HepG2 (cell line): ENCODE results near the gene SP1. TPM values are rescaled to one million over a fixed set of nuclear protein-coding genes. Genes with fewer than 3 reads are reported as not detected.
A peak's percentile ranks its signal among the peaks of the same experiment; 100 is the strongest.

Source experiments
- AGO1 ChIP-seq: fragments of 200-400 bp; formaldehyde crosslinking; IDR thresholded peaks from 2 replicates; pipeline ENCODE4 v1.6.1; 2017; ENCODE audit warnings: mild to moderate bottlenecking, low read depth, low read length, moderate library complexity; ENCODE audit not compliant: poor library complexity, severe bottlenecking
- ATF7 ChIP-seq, 2 experiments: fragments of 450-650 bp in 1 of 2; sonication (generic) in 1 of 2; formaldehyde crosslinking in 1 of 2; IDR thresholded peaks; 2 replicates each; pipeline versions ENCODE4 v1.4.0 to v1.6.1; 2016 to 2020; ENCODE audit warnings: antibody characterized with exemption in 1 of 2, mild to moderate bottlenecking in 1 of 2, missing genetic modification reagents in 1 of 2
- GABPB1 ChIP-seq: IDR thresholded peaks from 2 replicates; pipeline ENCODE4 v1.6.1; 2016; ENCODE audit warnings: mild to moderate bottlenecking, missing genetic modification reagents, moderate library complexity, missing compliant biosample characterization
- HNRNPK ChIP-seq: fragments of 200-400 bp; formaldehyde crosslinking; IDR thresholded peaks from 2 replicates; pipeline ENCODE4 v1.6.1; 2018; ENCODE audit warnings: low read length, low read depth, moderate library complexity, mild to moderate bottlenecking; ENCODE audit not compliant: poor library complexity, severe bottlenecking
- KDM6A ChIP-seq: IDR thresholded peaks from 2 replicates; pipeline ENCODE4 v1.6.1; 2016; ENCODE audit warnings: low read depth
- NFIC ChIP-seq: IDR thresholded peaks from 2 replicates; pipeline ENCODE4 v1.6.1; 2012; ENCODE audit warnings: mild to moderate bottlenecking, low read length, inconsistent platforms
- PCBP1 ChIP-seq: fragments of 200-400 bp; formaldehyde crosslinking; IDR thresholded peaks from 2 replicates; pipeline ENCODE4 v1.6.1; 2017; ENCODE audit warnings: mild to moderate bottlenecking, low read depth, low read length, borderline replicate concordance
- PHF5A ChIP-seq: IDR thresholded peaks from one replicate; pipeline ENCODE4 v1.6.1; 2018; ENCODE audit warnings: low read depth, missing genetic modification reagents; ENCODE audit not compliant: unreplicated experiment
- ZFX ChIP-seq: sonication (generic); formaldehyde crosslinking; IDR thresholded peaks from 2 replicates; pipeline ENCODE4 v1.4.0; 2020; ENCODE audit warnings: mild to moderate bottlenecking, low read depth, missing genetic modification reagents, moderate library complexity
- ZMYM4 ChIP-seq: sonication (generic); formaldehyde crosslinking; IDR thresholded peaks from 2 replicates; pipeline ENCODE4 v1.8.1; 2023; ENCODE audit warnings: mild to moderate bottlenecking, missing genetic modification reagents
- ZNF563 ChIP-seq: sonication (generic); formaldehyde crosslinking; IDR thresholded peaks from 2 replicates; pipeline ENCODE4 v1.8.0; 2022; ENCODE audit warnings: mild to moderate bottlenecking, moderate library complexity, missing genetic modification reagents
- ZNF644 ChIP-seq: IDR thresholded peaks from 2 replicates; pipeline ENCODE4 v1.6.1; 2016; ENCODE audit warnings: low read depth
- polyA plus RNA-seq, 8 experiments: library from polyadenylated mRNA; depleted of rRNA in 3 of 8; stranded (reverse) in 7 of 8; unstranded in 1 of 8; fragments of >200 nt; fragmentation: Illumina TruSeq in 4 of 8; extraction: Trizol in 4 of 8; gene quantifications; 2 replicates each; pipeline versions ENCODE4 v1.2.1 to v1.2.3, GENCODE V29; 2011 to 2016; ENCODE audit warnings: low read depth in 4 of 8, missing spikeins in 1 of 8, mixed read lengths in 1 of 8; ENCODE audit not compliant: insufficient read depth in 1 of 8
- total RNA-seq, 5 experiments: library from RNA; depleted of rRNA; stranded (reverse); fragments of >200 nt; fragmentation: Illumina TruSeq; extraction: Trizol; gene quantifications; 2 replicates each; pipeline ENCODE4 v1.2.3, GENCODE V29; 2016; ENCODE audit warnings: low read depth in 1 of 5
- TF ChIP-seq, protein P1 (sequence below): sonication (generic); formaldehyde crosslinking; IDR thresholded peaks from 2 replicates; pipeline ENCODE4 v1.8.1; 2023; ENCODE audit warnings: mild to moderate bottlenecking, missing genetic modification reagents
- TF ChIP-seq, protein P2 (sequence below): sonication (generic); formaldehyde crosslinking; IDR thresholded peaks from 2 replicates; pipeline ENCODE4 v1.4.0; 2020; ENCODE audit warnings: mild to moderate bottlenecking, low read depth, missing genetic modification reagents
- TF ChIP-seq, protein P3 (sequence below): sonication (generic); formaldehyde crosslinking; IDR thresholded peaks from 2 replicates; pipeline ENCODE4 v1.5.1; 2020; ENCODE audit warnings: mild to moderate bottlenecking, missing genetic modification reagents, borderline replicate concordance
- TF ChIP-seq, protein P4 (sequence below): conservative IDR thresholded peaks from 2 replicates; pipeline ENCODE4 v1.6.1; 2018; ENCODE audit warnings: missing genetic modification reagents
- TF ChIP-seq, protein P5 (sequence below): sonication (generic); formaldehyde crosslinking; IDR thresholded peaks from 2 replicates; pipeline ENCODE4 v1.8.1; 2023; ENCODE audit warnings: mild to moderate bottlenecking, moderate library complexity, missing genetic modification reagents
- TF ChIP-seq, protein P6 (sequence below): sonication (generic); formaldehyde crosslinking; IDR thresholded peaks from 2 replicates; pipeline ENCODE4 v1.5.0; 2020; ENCODE audit warnings: missing genetic modification reagents

Gene SP1
- total and polyA plus RNA-seq, 2 of the 13 experiments (the other 11 are each of a cell fraction or from before 2014, with no cell fraction given) = 26.5 to 27.5 TPM

DNA sequence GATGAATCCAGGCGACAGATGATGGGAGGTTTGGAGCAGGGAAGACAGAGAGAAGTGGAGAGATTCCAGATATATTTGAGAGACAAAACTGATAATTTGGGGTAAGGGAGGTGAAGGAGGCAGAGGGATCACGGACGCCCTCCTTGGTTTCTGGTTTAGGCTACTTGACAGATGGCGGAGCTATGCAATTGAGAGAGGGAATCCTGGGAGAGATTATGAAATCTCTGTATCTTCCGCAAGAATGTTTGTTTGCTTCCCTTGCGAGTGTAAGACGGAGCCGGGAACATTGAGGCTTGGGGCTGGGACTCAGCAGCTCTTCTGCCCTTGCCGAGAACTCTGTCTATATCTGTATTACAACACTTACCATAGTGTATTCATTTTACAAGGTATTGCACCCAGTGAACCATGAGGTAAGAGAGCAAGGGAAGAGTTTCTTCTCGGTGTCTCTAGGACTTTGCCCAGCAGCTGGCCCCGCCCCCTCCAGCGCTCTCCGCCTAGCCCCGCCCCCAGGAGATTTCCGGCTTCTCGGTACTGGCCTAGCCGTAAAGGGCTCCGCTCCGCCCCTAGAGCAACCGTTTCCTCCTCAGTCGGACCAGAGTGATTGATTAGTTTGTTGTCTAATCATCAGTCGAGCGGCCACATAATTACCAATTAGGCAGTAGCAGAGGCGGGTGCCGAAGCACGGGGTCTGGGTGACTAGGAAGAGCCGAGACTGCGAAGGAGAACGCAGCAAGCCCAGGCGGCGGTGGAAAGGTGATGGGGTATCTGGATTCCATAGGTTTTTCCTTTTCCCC lies 61.3 kb downstream of the SP1 start, which contains the start of gene PRR13 (continued):
- TF ChIP-seq, protein P1, sequence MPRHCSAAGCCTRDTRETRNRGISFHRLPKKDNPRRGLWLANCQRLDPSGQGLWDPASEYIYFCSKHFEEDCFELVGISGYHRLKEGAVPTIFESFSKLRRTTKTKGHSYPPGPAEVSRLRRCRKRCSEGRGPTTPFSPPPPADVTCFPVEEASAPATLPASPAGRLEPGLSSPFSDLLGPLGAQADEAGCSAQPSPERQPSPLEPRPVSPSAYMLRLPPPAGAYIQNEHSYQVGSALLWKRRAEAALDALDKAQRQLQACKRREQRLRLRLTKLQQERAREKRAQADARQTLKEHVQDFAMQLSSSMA (CRISPR knock-in tag) = no peak
- TF ChIP-seq, protein P2, sequence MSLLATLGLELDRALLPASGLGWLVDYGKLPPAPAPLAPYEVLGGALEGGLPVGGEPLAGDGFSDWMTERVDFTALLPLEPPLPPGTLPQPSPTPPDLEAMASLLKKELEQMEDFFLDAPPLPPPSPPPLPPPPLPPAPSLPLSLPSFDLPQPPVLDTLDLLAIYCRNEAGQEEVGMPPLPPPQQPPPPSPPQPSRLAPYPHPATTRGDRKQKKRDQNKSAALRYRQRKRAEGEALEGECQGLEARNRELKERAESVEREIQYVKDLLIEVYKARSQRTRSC (CRISPR knock-in tag) = no peak
- TF ChIP-seq HNRNPK (no peak), PCBP1 (no peak), ATF7 (IDR thresholded peaks at IDR 0.05) (no peak), ATF7 (CRISPR knock-in tag; IDR thresholded peaks at IDR 0.05) (no peak), PHF5A (CRISPR knock-in tag) (peak; percentile 67), NFIC (no peak), AGO1 (no peak), KDM6A (CRISPR knock-in tag) (no peak), ZNF563 (CRISPR knock-in tag) (no peak), ZMYM4 (CRISPR knock-in tag) (0 out of 2 replicates have a peak, but pooled peaks have one; percentile 17), GABPB1 (CRISPR knock-in tag) (peak; percentile 56), ZNF644 (0 out of 2 replicates have a peak, but pooled peaks have one; percentile 21), ZFX (peak; percentile 63; the same call in 1 of the 2 replicates)
- TF ChIP-seq, protein P3, sequence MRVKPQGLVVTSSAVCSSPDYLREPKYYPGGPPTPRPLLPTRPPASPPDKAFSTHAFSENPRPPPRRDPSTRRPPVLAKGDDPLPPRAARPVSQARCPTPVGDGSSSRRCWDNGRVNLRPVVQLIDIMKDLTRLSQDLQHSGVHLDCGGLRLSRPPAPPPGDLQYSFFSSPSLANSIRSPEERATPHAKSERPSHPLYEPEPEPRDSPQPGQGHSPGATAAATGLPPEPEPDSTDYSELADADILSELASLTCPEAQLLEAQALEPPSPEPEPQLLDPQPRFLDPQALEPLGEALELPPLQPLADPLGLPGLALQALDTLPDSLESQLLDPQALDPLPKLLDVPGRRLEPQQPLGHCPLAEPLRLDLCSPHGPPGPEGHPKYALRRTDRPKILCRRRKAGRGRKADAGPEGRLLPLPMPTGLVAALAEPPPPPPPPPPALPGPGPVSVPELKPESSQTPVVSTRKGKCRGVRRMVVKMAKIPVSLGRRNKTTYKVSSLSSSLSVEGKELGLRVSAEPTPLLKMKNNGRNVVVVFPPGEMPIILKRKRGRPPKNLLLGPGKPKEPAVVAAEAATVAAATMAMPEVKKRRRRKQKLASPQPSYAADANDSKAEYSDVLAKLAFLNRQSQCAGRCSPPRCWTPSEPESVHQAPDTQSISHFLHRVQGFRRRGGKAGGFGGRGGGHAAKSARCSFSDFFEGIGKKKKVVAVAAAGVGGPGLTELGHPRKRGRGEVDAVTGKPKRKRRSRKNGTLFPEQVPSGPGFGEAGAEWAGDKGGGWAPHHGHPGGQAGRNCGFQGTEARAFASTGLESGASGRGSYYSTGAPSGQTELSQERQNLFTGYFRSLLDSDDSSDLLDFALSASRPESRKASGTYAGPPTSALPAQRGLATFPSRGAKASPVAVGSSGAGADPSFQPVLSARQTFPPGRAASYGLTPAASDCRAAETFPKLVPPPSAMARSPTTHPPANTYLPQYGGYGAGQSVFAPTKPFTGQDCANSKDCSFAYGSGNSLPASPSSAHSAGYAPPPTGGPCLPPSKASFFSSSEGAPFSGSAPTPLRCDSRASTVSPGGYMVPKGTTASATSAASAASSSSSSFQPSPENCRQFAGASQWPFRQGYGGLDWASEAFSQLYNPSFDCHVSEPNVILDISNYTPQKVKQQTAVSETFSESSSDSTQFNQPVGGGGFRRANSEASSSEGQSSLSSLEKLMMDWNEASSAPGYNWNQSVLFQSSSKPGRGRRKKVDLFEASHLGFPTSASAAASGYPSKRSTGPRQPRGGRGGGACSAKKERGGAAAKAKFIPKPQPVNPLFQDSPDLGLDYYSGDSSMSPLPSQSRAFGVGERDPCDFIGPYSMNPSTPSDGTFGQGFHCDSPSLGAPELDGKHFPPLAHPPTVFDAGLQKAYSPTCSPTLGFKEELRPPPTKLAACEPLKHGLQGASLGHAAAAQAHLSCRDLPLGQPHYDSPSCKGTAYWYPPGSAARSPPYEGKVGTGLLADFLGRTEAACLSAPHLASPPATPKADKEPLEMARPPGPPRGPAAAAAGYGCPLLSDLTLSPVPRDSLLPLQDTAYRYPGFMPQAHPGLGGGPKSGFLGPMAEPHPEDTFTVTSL (CRISPR knock-in tag) = no peak
- TF ChIP-seq, protein P4, sequence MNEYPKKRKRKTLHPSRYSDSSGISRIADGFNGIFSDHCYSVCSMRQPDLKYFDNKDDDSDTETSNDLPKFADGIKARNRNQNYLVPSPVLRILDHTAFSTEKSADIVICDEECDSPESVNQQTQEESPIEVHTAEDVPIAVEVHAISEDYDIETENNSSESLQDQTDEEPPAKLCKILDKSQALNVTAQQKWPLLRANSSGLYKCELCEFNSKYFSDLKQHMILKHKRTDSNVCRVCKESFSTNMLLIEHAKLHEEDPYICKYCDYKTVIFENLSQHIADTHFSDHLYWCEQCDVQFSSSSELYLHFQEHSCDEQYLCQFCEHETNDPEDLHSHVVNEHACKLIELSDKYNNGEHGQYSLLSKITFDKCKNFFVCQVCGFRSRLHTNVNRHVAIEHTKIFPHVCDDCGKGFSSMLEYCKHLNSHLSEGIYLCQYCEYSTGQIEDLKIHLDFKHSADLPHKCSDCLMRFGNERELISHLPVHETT = no peak
- TF ChIP-seq, protein P5, sequence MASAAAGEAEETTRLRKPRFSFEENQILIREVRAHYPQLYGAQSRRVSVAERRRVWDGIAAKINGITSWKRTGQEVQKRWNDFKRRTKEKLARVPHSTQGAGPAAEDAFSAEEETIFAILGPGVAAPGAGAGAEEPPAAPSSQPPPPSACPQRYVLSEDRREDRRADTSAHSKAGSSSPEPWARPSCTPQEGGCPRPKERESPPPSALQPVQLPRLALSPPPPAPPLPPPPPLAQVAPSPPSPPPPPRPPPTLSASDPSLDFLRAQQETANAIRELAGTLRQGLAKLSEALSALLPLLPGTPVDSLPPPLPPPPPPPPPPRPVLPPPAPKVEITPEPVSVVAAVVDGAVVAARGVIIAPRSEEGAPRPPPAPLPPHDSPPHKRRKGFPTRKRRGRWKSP = 0 out of 2 replicates have a peak, but pooled peaks have one; percentile 25
- TF ChIP-seq, protein P6, sequence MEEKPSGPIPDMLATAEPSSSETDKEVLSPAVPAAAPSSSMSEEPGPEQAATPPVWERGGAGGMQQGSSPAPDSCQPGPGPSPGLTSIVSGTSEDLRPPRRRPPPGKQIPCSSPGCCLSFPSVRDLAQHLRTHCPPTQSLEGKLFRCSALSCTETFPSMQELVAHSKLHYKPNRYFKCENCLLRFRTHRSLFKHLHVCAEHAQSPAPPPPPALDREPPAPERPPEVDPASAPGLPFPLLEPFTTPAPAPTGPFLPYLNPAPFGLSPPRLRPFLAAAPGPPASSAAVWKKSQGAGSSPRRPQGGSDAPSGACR (CRISPR knock-in tag) = no peak
